NCI-H1048 (cell line): ENCODE measurements around the gene PTPRG.

Experiments
- DNase-seq: peaks from one replicate; lab custom pipeline; 2025; lab: John Stamatoyannopoulos, UW

Gene PTPRG

DNA sequence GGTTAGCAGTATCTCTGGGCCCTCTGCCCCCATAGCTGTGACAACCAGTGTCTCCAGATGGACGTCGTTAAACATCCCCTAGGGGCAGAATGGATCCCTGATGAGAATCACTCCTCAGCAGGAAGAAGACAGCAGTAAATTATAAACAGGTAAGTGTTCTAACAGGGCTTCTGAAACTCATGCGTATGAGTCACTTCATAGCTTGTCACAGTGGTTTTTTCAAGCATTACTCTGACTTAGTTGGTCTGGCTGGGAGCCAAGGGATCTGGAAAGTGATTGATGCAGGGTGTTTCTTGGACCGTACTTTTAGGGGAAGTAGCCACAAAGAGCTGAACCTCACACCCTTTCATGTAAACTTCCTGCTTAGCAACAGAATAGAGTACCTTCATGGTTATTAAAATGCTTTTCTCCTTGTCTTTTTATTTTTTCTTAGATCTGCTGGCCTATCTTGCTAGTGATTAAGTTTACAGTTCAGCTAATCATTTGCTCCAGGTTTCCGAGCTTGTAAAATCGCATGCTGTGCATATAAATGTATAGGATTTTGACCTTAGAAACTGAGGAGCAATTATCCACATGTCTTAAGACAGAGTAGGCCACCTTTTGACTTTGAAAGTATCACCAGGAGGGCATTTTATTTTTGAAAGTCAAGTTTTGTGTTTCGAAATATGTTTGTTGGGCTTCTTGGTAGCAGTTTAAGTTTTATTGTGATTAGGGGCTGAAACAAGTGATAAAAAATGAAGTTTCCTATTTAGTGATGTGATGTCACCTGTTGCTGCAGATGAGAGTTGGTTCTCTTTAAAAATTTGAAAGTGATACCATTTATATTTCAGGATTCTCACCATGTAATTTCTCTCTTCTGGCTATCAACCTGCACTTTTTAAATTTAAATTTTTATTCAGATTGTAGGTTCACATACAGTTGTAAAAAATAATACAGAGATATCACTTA is 333.9 kb downstream of the PTPRG start:
- no peak for DNase-seq

DNA sequence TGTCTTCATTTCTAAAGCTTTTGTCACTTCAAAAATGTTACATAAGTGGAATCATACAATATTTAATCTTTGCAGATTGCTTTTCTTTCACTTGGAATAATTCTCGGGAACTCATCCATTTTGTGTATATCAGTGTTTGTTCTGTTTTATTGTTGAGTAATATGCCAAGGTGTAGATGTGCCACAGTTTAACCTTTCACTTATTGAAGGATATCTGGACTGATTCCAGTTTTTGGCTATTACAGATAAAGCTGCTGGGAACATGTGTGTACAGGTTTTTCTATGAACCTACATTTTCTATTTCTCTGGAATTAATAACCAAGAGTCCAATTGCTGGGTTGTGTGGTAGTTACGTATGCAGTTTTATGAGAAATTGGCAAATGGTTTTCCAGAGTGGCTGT is 334.9 kb downstream of the PTPRG start:
- no peak for DNase-seq

GRCh38 chr3:61897848-61898247 is 336.5 kb downstream of the PTPRG start:
- DNase-seq = no peak

DNA sequence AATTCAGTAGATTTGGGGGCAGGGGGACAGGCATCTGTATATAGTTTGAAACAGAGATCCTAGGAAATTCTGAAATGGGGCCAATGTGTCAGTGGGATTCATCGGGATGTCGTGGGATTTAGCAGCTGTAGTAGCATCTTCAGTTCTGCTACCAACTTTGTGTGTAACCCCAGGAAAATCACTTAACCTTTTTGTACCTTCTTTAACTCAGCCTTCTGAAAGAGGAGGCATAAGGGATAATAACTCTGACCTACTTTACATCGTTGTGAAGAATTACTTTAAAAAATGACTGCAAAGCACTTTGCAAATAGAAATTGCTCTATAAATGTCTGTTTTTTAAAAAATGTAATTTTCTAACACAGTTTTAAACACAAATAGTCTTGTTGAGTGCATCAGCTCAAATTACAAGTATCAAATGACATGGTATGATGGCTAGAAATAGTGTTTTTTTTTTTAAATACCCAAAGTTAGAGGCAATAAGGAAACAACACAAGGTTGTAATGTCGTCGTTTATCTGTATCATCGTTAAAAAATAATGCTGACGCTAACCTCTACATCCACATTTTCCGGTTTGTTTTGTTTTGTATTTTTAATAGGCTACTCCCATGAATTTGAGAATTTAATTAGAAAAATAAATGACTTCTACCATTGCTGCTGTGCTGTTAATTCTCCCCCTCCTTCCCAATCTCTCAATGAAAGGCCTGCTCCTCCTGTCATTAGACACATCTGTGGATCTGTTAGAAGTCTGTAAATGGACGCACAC is 338.5 kb downstream of the PTPRG start:
- DNase-seq = no peak

- no peak for DNase-seq
Observed at GRCh38 chr3:61901496-61901895, 340.1 kb downstream of the PTPRG start.

- no peak for DNase-seq
Observed at GRCh38 chr3:61901986-61902385, 340.6 kb downstream of the PTPRG start.

GRCh38 chr3:61903074-61903473 is 341.7 kb downstream of the PTPRG start:
- DNase-seq = no peak

DNA sequence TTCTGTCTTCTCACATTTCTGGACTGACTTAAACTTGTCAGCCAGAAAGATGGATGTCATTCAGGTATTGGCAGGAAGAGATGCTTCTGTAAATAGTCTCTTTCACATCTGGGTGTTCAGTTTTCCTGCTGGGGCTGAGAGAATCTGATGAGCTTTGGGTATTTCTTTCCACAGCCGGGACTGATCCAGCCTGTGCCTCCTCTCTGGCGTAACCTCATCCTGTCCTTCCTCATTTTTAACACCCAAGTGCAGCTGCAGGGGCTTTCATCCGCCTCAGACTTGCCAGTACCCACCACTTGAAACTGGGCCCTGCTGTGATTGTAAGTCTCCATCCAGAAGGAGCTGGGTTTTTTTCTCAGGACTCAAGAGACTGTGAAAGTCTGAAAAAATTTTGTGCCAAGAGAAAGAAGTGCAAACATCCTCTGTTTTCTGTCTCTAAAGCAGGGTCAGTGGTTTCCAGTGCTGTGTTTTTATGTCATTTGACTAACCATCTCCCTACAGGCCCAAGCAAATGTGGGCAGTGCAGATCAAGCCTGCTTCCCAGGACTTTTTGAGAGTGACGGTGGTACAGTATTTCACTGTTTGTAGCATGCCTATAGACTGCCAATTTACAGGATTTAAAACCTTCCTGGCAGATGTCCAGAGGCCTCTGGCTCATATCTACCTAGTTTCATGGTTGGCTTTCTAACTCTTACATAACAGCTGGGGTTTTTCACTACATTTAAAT is 342.7 kb downstream of the PTPRG start:
- DNase-seq = no peak

DNA sequence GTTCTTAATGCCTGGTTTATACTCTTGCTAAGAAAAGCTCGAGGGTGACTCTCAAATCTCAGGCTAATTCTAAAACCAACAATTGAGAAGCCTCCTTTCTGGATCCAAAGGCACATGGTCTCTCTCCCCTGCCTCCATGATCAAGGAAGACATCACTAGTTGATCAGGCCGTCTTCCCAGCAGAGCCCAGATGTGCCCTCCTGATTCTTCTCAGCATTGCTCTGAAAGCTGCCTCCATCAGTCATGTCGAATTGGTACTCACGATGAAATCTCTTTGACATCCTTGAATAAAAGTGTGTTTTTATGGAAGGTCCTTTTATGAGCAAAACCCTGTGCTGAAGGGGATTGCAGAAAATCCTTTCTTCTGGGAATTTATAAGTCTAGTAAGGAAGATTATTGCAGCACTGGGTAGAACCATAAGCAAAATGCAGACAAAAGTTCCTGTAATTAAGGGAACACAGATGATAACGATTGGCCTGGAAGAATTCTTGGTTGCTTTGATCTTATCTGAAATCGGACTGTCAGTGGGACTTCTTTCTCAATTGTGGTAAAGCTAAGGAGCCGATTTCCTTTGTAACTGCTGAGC is 345.9 kb downstream of the PTPRG start:
- DNase-seq = no peak

GRCh38 chr3:61908382-61908781 is 347.0 kb downstream of the PTPRG start:
- DNase-seq = no peak

- no peak for DNase-seq
Observed at GRCh38 chr3:61910732-61911131, 349.4 kb downstream of the PTPRG start.

- no peak for DNase-seq
Observed at GRCh38 chr3:61912158-61912557, 350.8 kb downstream of the PTPRG start.

GRCh38 chr3:61913701-61914100 is 352.3 kb downstream of the PTPRG start:
- DNase-seq = no peak

GRCh38 chr3:61914276-61914675 is 352.9 kb downstream of the PTPRG start:
- no peak for DNase-seq

- no peak for DNase-seq
Observed at GRCh38 chr3:61915296-61915695, 353.9 kb downstream of the PTPRG start.

DNA sequence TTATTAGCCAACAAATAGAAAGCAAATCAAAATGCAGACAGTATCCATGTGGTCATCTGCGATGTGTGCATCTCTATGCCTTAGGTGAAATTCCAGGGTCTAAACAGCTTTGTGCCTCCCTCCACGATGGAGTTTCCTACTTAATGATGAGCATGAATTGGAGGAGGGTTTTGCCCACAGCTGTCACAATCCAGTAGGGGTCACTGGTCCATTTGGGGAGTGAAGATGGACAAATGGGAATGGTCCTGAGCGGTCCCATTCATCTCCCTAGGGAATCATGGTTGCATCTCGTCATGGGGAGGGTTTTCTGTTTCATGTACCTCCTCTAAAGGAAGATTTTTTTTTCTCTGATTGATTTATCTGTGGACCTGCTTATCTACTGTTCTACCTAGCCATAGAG is 358.0 kb downstream of the PTPRG start:
- DNase-seq = no peak

GRCh38 chr3:61922118-61922517 is 360.7 kb downstream of the PTPRG start:
- no peak for DNase-seq

- DNase-seq = no peak
Observed at GRCh38 chr3:61924090-61924735, 362.8 kb downstream of the PTPRG start.

DNA sequence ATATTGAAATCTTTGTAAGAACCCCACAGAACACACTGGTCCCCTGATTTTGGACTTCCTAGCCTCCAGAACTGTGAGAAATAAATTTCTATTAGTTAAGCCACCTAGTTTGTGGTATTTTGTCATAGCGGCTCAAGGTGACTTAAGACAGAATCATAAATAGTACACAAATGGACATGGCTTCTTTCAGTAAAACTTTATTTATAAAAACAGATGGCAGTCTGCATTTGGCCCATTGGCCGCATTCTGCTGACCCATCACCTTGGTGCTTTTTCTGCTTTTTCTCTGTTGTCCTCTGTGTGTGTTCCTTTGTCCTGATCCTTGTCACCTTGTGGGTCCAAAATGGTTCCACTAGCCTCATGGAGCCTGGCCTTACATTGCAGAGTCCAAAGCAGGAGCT is 363.6 kb downstream of the PTPRG start:
- DNase-seq = no peak

GRCh38 chr3:61925721-61926120 is 364.4 kb downstream of the PTPRG start:
- DNase-seq = no peak

- DNase-seq = no peak
Observed at GRCh38 chr3:61926923-61927322, 365.6 kb downstream of the PTPRG start.

DNA sequence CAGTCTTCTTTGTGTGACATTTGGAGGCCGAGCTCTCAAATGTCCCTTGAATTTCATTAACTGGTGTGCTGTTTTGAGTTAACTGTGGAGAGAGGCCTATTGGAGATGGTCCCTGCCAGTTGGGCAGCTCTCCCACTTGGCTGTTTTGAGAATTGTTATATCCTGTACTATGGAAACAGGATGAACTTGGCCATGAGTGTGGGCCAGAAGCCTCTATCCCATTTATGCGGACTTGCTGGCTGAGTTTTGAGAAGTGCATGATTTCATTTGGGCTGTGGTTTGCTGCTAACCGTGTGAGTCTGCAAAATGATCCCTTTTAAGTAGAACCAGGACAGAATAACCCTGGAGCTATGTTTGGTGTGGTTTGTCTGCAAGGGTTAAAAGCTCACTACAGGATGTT is 366.0 kb downstream of the PTPRG start:
- no peak for DNase-seq
